ENCODE data around the gene KRTAP4-11.
"Not testable (repeated sequence)": the region's sequence is repeated elsewhere in the genome, so short reads cannot be mapped to it uniquely, and the experiment has no call there.

The KRTAP4-11 gene

DNA sequence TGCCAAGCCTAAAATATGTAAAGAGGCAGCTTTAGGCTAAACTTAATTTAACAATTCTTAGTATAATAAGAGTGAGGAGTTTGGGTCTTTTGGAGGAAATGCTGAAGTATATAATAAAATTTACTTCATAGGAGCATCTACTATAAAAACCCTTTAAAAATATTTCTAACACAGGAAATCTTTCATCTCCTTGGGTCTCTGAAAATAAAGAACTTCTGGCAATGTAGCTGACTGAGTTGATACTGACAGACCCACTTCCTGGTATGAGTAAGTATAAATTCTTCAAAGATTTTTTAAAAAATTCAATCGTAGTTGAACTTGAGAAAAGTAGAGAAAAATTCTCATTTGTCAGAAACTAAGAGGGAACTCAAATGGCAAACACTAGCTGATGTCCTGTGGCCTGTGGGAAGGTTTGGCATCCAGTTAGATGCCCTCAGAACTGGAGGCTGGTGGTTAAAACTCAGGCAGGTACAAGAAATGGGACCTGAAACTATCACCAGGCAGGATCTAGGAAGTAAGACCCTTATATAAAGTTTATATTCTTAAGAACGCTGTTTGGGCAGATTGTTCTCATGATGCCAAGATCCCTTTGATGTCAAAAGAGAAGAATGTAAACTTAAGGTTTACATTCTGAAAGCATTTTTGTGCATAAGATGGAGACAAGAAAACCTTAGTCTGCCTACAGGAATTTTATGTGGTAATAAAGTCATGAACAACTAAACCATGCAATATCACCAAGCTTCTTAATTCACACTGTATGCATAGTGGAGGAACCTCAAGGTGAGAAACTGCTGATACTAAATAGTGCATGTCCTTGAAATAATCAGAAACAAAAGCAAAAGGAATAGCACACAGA lies 15.9 kb upstream of the KRTAP4-11 start:
- no peak overlapping the region for H3K4me3 ChIP-seq (ENCODE audit: low read depth, low read length)
- TF ChIP-seq, protein P1, sequence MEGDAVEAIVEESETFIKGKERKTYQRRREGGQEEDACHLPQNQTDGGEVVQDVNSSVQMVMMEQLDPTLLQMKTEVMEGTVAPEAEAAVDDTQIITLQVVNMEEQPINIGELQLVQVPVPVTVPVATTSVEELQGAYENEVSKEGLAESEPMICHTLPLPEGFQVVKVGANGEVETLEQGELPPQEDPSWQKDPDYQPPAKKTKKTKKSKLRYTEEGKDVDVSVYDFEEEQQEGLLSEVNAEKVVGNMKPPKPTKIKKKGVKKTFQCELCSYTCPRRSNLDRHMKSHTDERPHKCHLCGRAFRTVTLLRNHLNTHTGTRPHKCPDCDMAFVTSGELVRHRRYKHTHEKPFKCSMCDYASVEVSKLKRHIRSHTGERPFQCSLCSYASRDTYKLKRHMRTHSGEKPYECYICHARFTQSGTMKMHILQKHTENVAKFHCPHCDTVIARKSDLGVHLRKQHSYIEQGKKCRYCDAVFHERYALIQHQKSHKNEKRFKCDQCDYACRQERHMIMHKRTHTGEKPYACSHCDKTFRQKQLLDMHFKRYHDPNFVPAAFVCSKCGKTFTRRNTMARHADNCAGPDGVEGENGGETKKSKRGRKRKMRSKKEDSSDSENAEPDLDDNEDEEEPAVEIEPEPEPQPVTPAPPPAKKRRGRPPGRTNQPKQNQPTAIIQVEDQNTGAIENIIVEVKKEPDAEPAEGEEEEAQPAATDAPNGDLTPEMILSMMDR (IDR thresholded peaks at IDR 0.05; ENCODE audit: low read depth, low read length), result no peak

GRCh38 chr17:41131979-41132378 lies 13.8 kb upstream of the KRTAP4-11 start:
- no peak overlapping the region for H3K4me3 ChIP-seq (ENCODE audit: low read depth, low read length)
- TF ChIP-seq, protein P1 (IDR thresholded peaks at IDR 0.05; ENCODE audit: low read depth, low read length), result no peak

DNA sequence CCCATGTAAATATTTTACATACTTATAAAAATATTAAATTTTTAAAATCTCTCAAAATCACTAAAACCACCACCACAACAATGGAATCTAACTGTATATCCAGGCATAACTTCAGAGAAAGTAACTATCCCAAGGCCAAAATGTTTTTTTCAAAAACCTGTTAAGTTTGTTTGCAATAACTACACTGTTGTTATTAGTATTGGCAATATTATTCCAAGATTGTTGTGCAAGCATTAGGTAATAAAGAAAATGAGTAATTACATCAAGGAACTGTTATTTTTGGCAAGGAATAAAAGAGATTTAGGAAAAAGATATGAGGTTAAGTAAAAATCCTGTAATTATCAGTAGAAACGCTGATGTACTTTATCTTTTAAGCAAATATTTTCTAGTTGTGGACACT lies 9.2 kb upstream of the KRTAP4-11 start:
- TF ChIP-seq, protein P1 (IDR thresholded peaks at IDR 0.05; ENCODE audit: low read depth, low read length), result no peak
- H3K4me3 ChIP-seq (ENCODE audit: low read depth, low read length), result no peak overlapping the region

DNA sequence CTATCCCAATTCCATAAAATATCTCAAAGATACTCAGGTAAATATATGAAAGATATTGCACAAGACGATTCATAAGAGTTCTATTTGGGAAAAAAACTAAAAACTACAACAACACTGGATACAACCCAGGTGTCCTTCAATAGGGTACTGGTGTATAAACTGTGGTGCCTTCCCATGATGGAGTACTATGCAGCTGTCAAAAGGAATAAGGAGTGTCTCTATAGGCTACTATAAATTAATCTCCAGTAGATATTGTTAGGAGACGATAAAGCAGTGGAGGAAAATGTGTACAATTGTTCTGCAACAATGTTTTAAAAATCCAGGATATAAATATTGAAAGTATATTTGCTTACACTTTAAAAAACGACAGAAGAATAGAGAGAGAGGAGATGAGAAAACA lies 8.2 kb upstream of the KRTAP4-11 start:
- TF ChIP-seq, protein P1 (IDR thresholded peaks at IDR 0.05; ENCODE audit: low read depth, low read length), result no peak
- H3K4me3 ChIP-seq (ENCODE audit: low read depth, low read length), result no peak overlapping the region

DNA sequence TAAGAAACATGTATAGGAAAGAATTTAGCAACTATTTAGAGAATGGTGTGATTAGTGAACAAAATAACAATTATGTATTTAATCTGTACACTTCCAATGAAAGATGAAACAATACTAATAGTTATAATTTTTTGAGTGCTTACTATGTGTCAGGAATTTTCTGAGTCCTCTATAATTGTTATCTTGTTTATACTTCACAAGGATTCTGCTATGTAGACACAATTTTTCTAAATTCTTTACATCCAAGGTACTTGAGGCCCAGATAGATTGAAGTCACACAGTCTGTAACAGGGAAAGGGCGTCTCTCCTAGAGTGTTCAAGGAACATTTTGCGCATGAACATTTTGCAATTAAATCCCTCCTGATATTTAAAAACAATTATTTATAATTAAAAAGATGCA lies 6.9 kb upstream of the KRTAP4-11 start:
- H3K4me3 ChIP-seq (ENCODE audit: low read depth, low read length), result no peak overlapping the region
- TF ChIP-seq, protein P1 (IDR thresholded peaks at IDR 0.05; ENCODE audit: low read depth, low read length), result no peak

- not testable (repeated sequence) for H3K4me3 ChIP-seq (ENCODE audit: low read depth, low read length)
These were observed 5.8 kb upstream of the KRTAP4-11 start, which contains the start of gene KRTAP4-12 for GRCh38 chr17:41123991-41124371. KRTAP4-12 (minus strand) TSS chr17:41124182; CDS start chr17:41124122, 60 bp downstream.

GRCh38 chr17:41123292-41123990 lies 5.3 kb upstream of the KRTAP4-11 start:
- H3K4me3 ChIP-seq (ENCODE audit: low read depth, low read length), result not testable (repeated sequence)

GRCh38 chr17:41121742-41122141 lies 3.6 kb upstream of the KRTAP4-11 start:
- no peak overlapping the region for H3K4me3 ChIP-seq (ENCODE audit: low read depth, low read length)
- TF ChIP-seq, protein P1 (IDR thresholded peaks at IDR 0.05; ENCODE audit: low read depth, low read length), result no peak

DNA sequence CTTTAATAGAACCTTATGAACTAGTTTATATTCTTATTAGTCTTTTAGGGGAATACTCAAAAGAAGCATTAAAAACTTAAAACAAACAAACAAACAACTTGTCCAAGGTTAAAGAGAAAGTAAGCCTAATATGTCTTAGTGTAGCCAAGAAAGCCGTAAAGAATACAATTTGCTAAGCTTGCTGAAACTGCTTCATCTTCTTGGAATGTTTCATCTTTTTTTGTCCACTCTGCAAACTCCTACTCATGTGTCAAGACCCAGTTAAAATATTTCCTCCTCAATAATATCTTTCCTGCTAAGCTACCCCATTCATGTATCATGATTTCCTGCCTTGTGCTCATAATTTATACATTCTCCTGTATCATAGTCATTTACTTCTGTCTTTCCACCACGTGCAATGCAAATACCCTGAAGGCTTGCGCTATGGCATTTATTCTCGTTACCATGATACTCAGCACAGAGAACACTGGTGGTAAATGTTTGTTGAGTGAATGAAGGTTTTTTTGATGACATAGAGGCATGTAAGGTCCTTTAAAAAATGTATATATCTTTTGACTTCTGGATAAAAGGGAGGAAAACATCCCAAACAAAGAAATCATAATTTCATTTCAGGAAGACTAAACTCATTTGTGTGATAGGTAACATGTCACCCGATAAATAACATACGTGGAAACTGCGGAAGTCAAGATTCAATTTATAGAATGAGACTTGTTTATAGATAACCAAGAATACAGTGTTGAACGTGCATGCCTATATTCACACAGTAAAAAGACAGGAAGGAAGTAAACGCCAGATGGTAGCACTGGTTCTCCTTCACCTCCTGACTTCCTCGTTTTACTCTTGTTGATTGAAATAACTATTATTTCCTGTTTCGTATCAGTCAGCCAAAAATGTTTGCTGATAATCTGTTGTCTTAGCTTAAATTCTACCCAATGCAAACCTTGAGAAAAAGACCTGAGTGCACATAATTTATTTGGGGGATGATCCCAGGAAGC lies 1.8 kb upstream of the KRTAP4-11 start:
- H3K4me3 ChIP-seq (ENCODE audit: low read depth, low read length), result not testable (repeated sequence)
